Liver (tissue), 9 donors: Measurements from ENCODE around the gene ARPC5. TPM values are rescaled to one million over a fixed set of nuclear protein-coding genes. Genes with fewer than 3 reads are reported as not detected.
A peak's percentile ranks its signal among the peaks of the same experiment; 100 is the strongest.

Experiments used
- DNase-seq: peaks from one replicate; pipeline ENCODE4 v3.0.0-alpha.2; 2017; ENCODE audit warnings: low spot score
- H3K27ac ChIP-seq, 2 donors: one replicate each; pipeline ENCODE4 v1.7.0; 2013; ENCODE audit warnings: inconsistent platforms in 2 of 2, low read length in 2 of 2, control low read depth in 1 of 2, low read depth in 1 of 2, mild to moderate bottlenecking in 1 of 2
- H3K27me3 ChIP-seq, 4 donors: one replicate each; pipeline versions ENCODE4 v1.6.1 to v1.7.0; 2013; ENCODE audit warnings: low read length in 3 of 4, inconsistent platforms in 1 of 4, mild to moderate bottlenecking in 1 of 4, moderate library complexity in 1 of 4; ENCODE audit not compliant: control insufficient read depth in 4 of 4, insufficient read depth in 4 of 4
- H3K36me3 ChIP-seq, 4 donors: one replicate each; pipeline versions ENCODE4 v1.6.1 to v1.7.0; 2013; ENCODE audit warnings: low read length in 3 of 4, mild to moderate bottlenecking in 3 of 4, low read depth in 1 of 4, moderate library complexity in 1 of 4; ENCODE audit not compliant: control insufficient read depth in 4 of 4, insufficient read depth in 3 of 4
- H3K4me1 ChIP-seq, 4 donors: one replicate each; pipeline versions ENCODE4 v1.6.1 to v1.7.0; 2013; ENCODE audit warnings: low read length in 3 of 4, mild to moderate bottlenecking in 3 of 4, moderate library complexity in 1 of 4; ENCODE audit not compliant: control insufficient read depth in 4 of 4, insufficient read depth in 4 of 4
- H3K4me3 ChIP-seq, 3 donors: one replicate each; pipeline versions ENCODE4 v1.6.1 to v1.7.0; 2013; ENCODE audit warnings: low read length in 3 of 3, control low read depth in 1 of 3, low read depth in 1 of 3, mild to moderate bottlenecking in 1 of 3
- H3K9ac ChIP-seq, 2 donors: one replicate each; pipeline ENCODE4 v1.7.0; 2013; ENCODE audit warnings: low read length in 2 of 2, mild to moderate bottlenecking in 2 of 2, moderate library complexity in 2 of 2, control low read depth in 1 of 2, low read depth in 1 of 2
- H3K9me3 ChIP-seq, 4 donors: one replicate each; pipeline versions ENCODE4 v1.6.1 to v1.7.0; 2013; ENCODE audit warnings: low read length in 3 of 4; ENCODE audit not compliant: control insufficient read depth in 4 of 4
- ATF3 ChIP-seq: IDR thresholded peaks from 2 replicates; pipeline ENCODE4 v1.6.1; 2016; ENCODE audit warnings: antibody characterized with exemption
- CTCF ChIP-seq: fragments of 150-350 bp; IDR thresholded peaks from 2 replicates; pipeline ENCODE4 v1.5.1; 2017; ENCODE audit warnings: improper control_type of control experiment, low read depth, low read length; ENCODE audit not compliant: missing input control
- EGR1 ChIP-seq, 2 donors: IDR thresholded peaks; 2 replicates each; pipeline ENCODE4 v1.6.1; 2016 to 2018; ENCODE audit warnings: antibody characterized with exemption in 2 of 2, low read depth in 2 of 2
- FOXA1 ChIP-seq: IDR thresholded peaks from 2 replicates; pipeline ENCODE4 v1.6.1; 2016; ENCODE audit warnings: antibody characterized with exemption
- FOXA2 ChIP-seq: IDR thresholded peaks from 2 replicates; pipeline ENCODE4 v1.6.1; 2016; ENCODE audit warnings: antibody characterized with exemption
- GABPA ChIP-seq, 2 donors: IDR thresholded peaks in 1 of 2; conservative IDR thresholded peaks in 1 of 2; 2 replicates each; pipeline ENCODE4 v1.6.1; 2016; ENCODE audit warnings: antibody characterized with exemption in 2 of 2, mild to moderate bottlenecking in 1 of 2, moderate library complexity in 1 of 2
- HNF4A ChIP-seq, 2 donors: conservative IDR thresholded peaks; 2 replicates each; pipeline ENCODE4 v1.6.1; 2016; ENCODE audit warnings: antibody characterized with exemption in 2 of 2, mild to moderate bottlenecking in 2 of 2
- HNF4G ChIP-seq: IDR thresholded peaks from 2 replicates; pipeline ENCODE4 v1.6.1; 2016; ENCODE audit warnings: antibody characterized with exemption
- JUND ChIP-seq, 2 donors: IDR thresholded peaks; 2 replicates each; pipeline ENCODE4 v1.6.1; 2016; ENCODE audit warnings: antibody characterized with exemption in 2 of 2
- MAX ChIP-seq: IDR thresholded peaks from 2 replicates; pipeline ENCODE4 v1.6.1; 2016; ENCODE audit warnings: antibody characterized with exemption
- NR2F2 ChIP-seq: IDR thresholded peaks from 2 replicates; pipeline ENCODE4 v1.6.1; 2016; ENCODE audit warnings: antibody characterized with exemption
- RAD21 ChIP-seq, 2 donors: IDR thresholded peaks; 2 replicates each; pipeline ENCODE4 v1.6.1; 2016; ENCODE audit warnings: antibody characterized with exemption in 2 of 2, mild to moderate bottlenecking in 2 of 2
- REST ChIP-seq: IDR thresholded peaks from 2 replicates; pipeline ENCODE4 v1.6.1; 2016; ENCODE audit warnings: antibody characterized with exemption, mild to moderate bottlenecking
- RXRA ChIP-seq, 2 donors: IDR thresholded peaks; 2 replicates each; pipeline ENCODE4 v1.6.1; 2017 to 2018; ENCODE audit warnings: antibody characterized with exemption in 2 of 2, mild to moderate bottlenecking in 1 of 2
- SP1 ChIP-seq: IDR thresholded peaks from 2 replicates; pipeline ENCODE4 v1.6.1; 2018; ENCODE audit warnings: antibody characterized with exemption, mild to moderate bottlenecking
- TAF1 ChIP-seq: conservative IDR thresholded peaks from 2 replicates; pipeline ENCODE4 v1.6.1; 2016; ENCODE audit warnings: antibody characterized with exemption, mild to moderate bottlenecking
- YY1 ChIP-seq: IDR thresholded peaks from 2 replicates; pipeline ENCODE4 v1.6.1; 2016; ENCODE audit warnings: antibody characterized with exemption, mild to moderate bottlenecking
- ZBTB33 ChIP-seq: IDR thresholded peaks from 2 replicates; pipeline ENCODE4 v1.6.1; 2016; ENCODE audit warnings: antibody characterized with exemption
- WGBS: extraction: QIAGEN DNeasy Blood & Tissue Kit; methylation state at CpG from one replicate; pipeline ENCODE4 v1.1.7; 2013; 5-methylcytosine and 5-hydroxymethylcytosine counted together
- polyA plus RNA-seq, 2 donors: library from polyadenylated mRNA; stranded (reverse) in 1 of 2; unstranded in 1 of 2; fragments of 200-250 nt in 1 of 2; fragments of >200 nt in 1 of 2; fragmentation: Nextera tagmentation in 1 of 2; extraction: Ambion mirVana in 1 of 2; gene quantifications; one replicate each; pipeline versions ENCODE4 v1.2.1 to v1.2.3, GENCODE V29; 2013 to 2015
- total RNA-seq, 2 donors: library from RNA; depleted of rRNA; stranded (reverse); fragments of >200 nt; gene quantifications; one replicate each; pipeline ENCODE4 v1.2.3, GENCODE V29; 2014
- donor health status: healthy.
- donor health status: healthy.
- donor health status: healthy.
- donor health status: healthy.
- donor health status: healthy.

Gene ARPC5
- total and polyA plus RNA-seq, 4 donors: 34.9 to 67.0 (median 54.3) TPM

GRCh38 chr1:183636783-183637182 lies 1.2 kb upstream of the ARPC5 start:
- peak overlapping the region in 2 of 3 donors; percentile 70 to 97 for H3K4me3 ChIP-seq
- H3K4me1 ChIP-seq: peaks cover 4 to 39% (median 35%) of the 10 kb centered on the region in 4 donors
- H3K27me3 ChIP-seq: no peaks in the 10 kb centered on the region
- H3K9ac ChIP-seq: no peak overlapping the region
- WGBS: 30% methylated on average over 5 of the region's 5 CpGs
- TF ChIP-seq HNF4A (conservative IDR thresholded peaks at IDR 0.05) (peak in 1 of 2 donors; percentile 22), YY1 (no peak)
- no peaks in the 10 kb centered on the region for H3K9me3 ChIP-seq
- no peak for DNase-seq
- H3K36me3 ChIP-seq: no peaks in the 10 kb centered on the region
- H3K27ac ChIP-seq: no peak overlapping the region

GRCh38 chr1:183636334-183636682 lies 725 bp upstream of the ARPC5 start:
- Histone ChIP-seq H3K9ac (no peak overlapping the region), H3K4me3 (peak overlapping the region; percentile 70 to 97 (median 75)), H3K4me1 (peaks cover 6 to 41% (median 35%) of the 10 kb centered on the region in 4 donors), H3K27ac (peak overlapping the region; percentile 74 to 85), H3K9me3 (no peaks in the 10 kb centered on the region), H3K36me3 (no peaks in the 10 kb centered on the region), H3K27me3 (no peaks in the 10 kb centered on the region)
- DNase-seq: no peak
- WGBS: 2% methylated on average over 15 of the region's 15 CpGs
- TF ChIP-seq HNF4G (peak; percentile 27), SP1 (peak; percentile 58), TAF1 (no peak), FOXA2 (no peak), ZBTB33 (no peak), CTCF (peak; percentile 9), NR2F2 (peak; percentile 81), EGR1 (IDR thresholded peaks at IDR 0.05; ENCODE audit: low read depth in 2 of 2) (no peak), GABPA (IDR thresholded peaks at IDR 0.05 in 1 of 2, conservative IDR thresholded peaks at IDR 0.05 in 1 of 2) (no peak), RXRA (IDR thresholded peaks at IDR 0.05) (peak in 1 of 2 donors; percentile 26), HNF4A (conservative IDR thresholded peaks at IDR 0.05) (peak; percentile 36 to 57), ATF3 (no peak), RAD21 (IDR thresholded peaks at IDR 0.05) (no peak), MAX (no peak), JUND (IDR thresholded peaks at IDR 0.05) (no peak), REST (no peak), YY1 (no peak), FOXA1 (no peak)
